Measurements from ENCODE around the gene MOCS3. TPM values are rescaled to one million over a fixed set of nuclear protein-coding genes. Genes with fewer than 3 reads are reported as not detected.

MOCS3 gene
- total RNA-seq, 4 donors from 2014 or later = 5.8 to 8.0 (median 6.8) TPM

GRCh38 chr20:50996901-50997865 is 38.6 kb downstream of the MOCS3 start:
- TF ChIP-seq POLR2A (IDR thresholded peaks at IDR 0.05) (no peak), CTCF (IDR thresholded peaks at IDR 0.05) (no peak)
- intact Hi-C loops (cut with DNase I; ENCODE audit: low total_unique reads) = loop anchor here (5.0 to 10.0 kb wide), 2 partner anchors 320 to 608 kb away; no protein-coding TSS in a partner anchor
- 48 to 55% methylated on average over 10 of the region's 10 CpGs for WGBS, 2 donors
- no peak overlapping the region for H3K4me3 ChIP-seq (ENCODE audit: low read depth, poor library complexity, severe bottlenecking)
- DNase-seq (ENCODE audit: low spot score in 2 of 2) = no peak

GRCh38 chr20:50999355-50999754 is 40.7 kb downstream of the MOCS3 start:
- WGBS, 2 donors = 92 to 93% methylated on average over 4 of the region's 4 CpGs
- intact Hi-C loops (cut with DNase I; ENCODE audit: low total_unique reads) = loop anchor here (5.0 to 10.0 kb wide), 2 partner anchors 318 to 605 kb away; no protein-coding TSS in a partner anchor

GRCh38 chr20:51001430-51002265 is 43.0 kb downstream of the MOCS3 start:
- no peak for DNase-seq (ENCODE audit: low spot score in 2 of 2)
- intact Hi-C loops (cut with DNase I; ENCODE audit: low total_unique reads) = no loop called here
- 79 to 80% methylated on average over 20 of the region's 20 CpGs for WGBS, 2 donors
- H3K4me3 ChIP-seq (ENCODE audit: low read depth, poor library complexity, severe bottlenecking) = no peak overlapping the region
- no peak for TF ChIP-seq CTCF (IDR thresholded peaks at IDR 0.05)
- no peak for TF ChIP-seq POLR2A (IDR thresholded peaks at IDR 0.05)

More at GRCh38 chr20:50999355-50999754, 40.7 kb downstream of the MOCS3 start:
- no peak overlapping the region for H3K4me3 ChIP-seq (ENCODE audit: low read depth, poor library complexity, severe bottlenecking)
- TF ChIP-seq POLR2A (IDR thresholded peaks at IDR 0.05) (no peak), CTCF (IDR thresholded peaks at IDR 0.05) (no peak)
- DNase-seq (ENCODE audit: low spot score in 2 of 2) = no peak

GRCh38 chr20:51002633-51003032 is 44.0 kb downstream of the MOCS3 start:
- no peak overlapping the region for H3K4me3 ChIP-seq (ENCODE audit: low read depth, poor library complexity, severe bottlenecking)
- WGBS, 2 donors = 73 to 83% methylated on average over 7 of the region's 7 CpGs
- DNase-seq (ENCODE audit: low spot score in 2 of 2) = no peak
- TF ChIP-seq CTCF (IDR thresholded peaks at IDR 0.05) (no peak), POLR2A (IDR thresholded peaks at IDR 0.05) (no peak)
- intact Hi-C loops (cut with DNase I; ENCODE audit: low total_unique reads) = no loop called here

- intact Hi-C loops (cut with DNase I; ENCODE audit: low total_unique reads) = no loop called here
- H3K4me3 ChIP-seq (ENCODE audit: low read depth, poor library complexity, severe bottlenecking) = no peak overlapping the region
- 82 to 83% methylated on average over 17 to 21 of the region's 21 CpGs for WGBS, 2 donors
- no peak for DNase-seq (ENCODE audit: low spot score in 2 of 2)
- no peak for TF ChIP-seq CTCF (IDR thresholded peaks at IDR 0.05)
- TF ChIP-seq POLR2A (IDR thresholded peaks at IDR 0.05) = no peak
Measured at GRCh38 chr20:51003753-51004152, 45.1 kb downstream of the MOCS3 start.
